HL-60 (cell line): ENCODE measurements around the gene EYS.

Source experiments
- CTCF ChIP-seq: IDR thresholded peaks from one replicate; pipeline ENCODE4 v1.5.1; 2011; ENCODE audit warnings: low read length, control low read depth, inconsistent platforms; ENCODE audit not compliant: insufficient read depth
- GABPA ChIP-seq: IDR thresholded peaks from 2 replicates; pipeline ENCODE4 v1.6.1; 2012; ENCODE audit warnings: low read depth
- POLR2AphosphoS5 ChIP-seq: IDR thresholded peaks from 2 replicates; pipeline ENCODE4 v1.6.1; 2012; ENCODE audit warnings: low read depth
- TF ChIP-seq, protein P1 (sequence below): IDR thresholded peaks from 2 replicates; pipeline ENCODE4 v1.6.1; 2012; ENCODE audit warnings: low read depth; ENCODE audit not compliant: insufficient replicate concordance

DNA sequence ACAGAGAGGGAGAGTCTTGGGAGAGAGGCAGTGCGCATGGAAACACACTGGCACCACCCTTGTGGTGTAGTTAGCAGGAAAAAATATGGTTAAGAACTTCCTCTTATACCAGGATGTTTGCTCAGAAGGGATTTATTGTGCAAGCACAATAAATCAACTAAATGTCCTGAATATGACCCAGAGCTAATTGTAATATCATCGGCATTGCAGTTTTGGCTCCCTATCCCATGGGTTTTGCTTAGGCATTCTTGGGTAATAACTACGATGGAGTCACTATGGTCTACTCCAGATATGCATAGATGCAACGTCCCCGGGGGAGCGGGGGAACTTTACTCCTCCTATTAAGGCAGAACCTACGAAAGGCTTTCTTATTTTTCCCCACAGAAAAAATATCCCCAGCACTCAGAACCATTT, 751.6 kb downstream of the EYS start:
- no peak for TF ChIP-seq CTCF
- no peak for TF ChIP-seq POLR2AphosphoS5
- no peak for TF ChIP-seq GABPA
- TF ChIP-seq, protein P1, sequence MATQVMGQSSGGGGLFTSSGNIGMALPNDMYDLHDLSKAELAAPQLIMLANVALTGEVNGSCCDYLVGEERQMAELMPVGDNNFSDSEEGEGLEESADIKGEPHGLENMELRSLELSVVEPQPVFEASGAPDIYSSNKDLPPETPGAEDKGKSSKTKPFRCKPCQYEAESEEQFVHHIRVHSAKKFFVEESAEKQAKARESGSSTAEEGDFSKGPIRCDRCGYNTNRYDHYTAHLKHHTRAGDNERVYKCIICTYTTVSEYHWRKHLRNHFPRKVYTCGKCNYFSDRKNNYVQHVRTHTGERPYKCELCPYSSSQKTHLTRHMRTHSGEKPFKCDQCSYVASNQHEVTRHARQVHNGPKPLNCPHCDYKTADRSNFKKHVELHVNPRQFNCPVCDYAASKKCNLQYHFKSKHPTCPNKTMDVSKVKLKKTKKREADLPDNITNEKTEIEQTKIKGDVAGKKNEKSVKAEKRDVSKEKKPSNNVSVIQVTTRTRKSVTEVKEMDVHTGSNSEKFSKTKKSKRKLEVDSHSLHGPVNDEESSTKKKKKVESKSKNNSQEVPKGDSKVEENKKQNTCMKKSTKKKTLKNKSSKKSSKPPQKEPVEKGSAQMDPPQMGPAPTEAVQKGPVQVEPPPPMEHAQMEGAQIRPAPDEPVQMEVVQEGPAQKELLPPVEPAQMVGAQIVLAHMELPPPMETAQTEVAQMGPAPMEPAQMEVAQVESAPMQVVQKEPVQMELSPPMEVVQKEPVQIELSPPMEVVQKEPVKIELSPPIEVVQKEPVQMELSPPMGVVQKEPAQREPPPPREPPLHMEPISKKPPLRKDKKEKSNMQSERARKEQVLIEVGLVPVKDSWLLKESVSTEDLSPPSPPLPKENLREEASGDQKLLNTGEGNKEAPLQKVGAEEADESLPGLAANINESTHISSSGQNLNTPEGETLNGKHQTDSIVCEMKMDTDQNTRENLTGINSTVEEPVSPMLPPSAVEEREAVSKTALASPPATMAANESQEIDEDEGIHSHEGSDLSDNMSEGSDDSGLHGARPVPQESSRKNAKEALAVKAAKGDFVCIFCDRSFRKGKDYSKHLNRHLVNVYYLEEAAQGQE: no peak
